ENCODE measurements around the gene HS3ST5.

Gene HS3ST5

GRCh38 chr6:114292431-114292830 lies 50.4 kb downstream of the HS3ST5 start:
- TF ChIP-seq, protein P1, sequence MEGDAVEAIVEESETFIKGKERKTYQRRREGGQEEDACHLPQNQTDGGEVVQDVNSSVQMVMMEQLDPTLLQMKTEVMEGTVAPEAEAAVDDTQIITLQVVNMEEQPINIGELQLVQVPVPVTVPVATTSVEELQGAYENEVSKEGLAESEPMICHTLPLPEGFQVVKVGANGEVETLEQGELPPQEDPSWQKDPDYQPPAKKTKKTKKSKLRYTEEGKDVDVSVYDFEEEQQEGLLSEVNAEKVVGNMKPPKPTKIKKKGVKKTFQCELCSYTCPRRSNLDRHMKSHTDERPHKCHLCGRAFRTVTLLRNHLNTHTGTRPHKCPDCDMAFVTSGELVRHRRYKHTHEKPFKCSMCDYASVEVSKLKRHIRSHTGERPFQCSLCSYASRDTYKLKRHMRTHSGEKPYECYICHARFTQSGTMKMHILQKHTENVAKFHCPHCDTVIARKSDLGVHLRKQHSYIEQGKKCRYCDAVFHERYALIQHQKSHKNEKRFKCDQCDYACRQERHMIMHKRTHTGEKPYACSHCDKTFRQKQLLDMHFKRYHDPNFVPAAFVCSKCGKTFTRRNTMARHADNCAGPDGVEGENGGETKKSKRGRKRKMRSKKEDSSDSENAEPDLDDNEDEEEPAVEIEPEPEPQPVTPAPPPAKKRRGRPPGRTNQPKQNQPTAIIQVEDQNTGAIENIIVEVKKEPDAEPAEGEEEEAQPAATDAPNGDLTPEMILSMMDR (IDR thresholded peaks at IDR 0.05; ENCODE audit: insufficient read depth, low read depth, low read length, missing control alignments), result no peak
- DNase-seq (ENCODE audit: low read depth), result no peak

GRCh38 chr6:114291428-114291827 lies 51.4 kb downstream of the HS3ST5 start:
- no peak overlapping the region for H3K4me3 ChIP-seq (ENCODE audit: low read length)
- TF ChIP-seq, protein P1 (IDR thresholded peaks at IDR 0.05; ENCODE audit: insufficient read depth, low read depth, low read length, missing control alignments), result no peak
- no peak for DNase-seq (ENCODE audit: low read depth)

More at GRCh38 chr6:114292431-114292830, 50.4 kb downstream of the HS3ST5 start:
- H3K4me3 ChIP-seq (ENCODE audit: low read length), result no peak overlapping the region

DNA sequence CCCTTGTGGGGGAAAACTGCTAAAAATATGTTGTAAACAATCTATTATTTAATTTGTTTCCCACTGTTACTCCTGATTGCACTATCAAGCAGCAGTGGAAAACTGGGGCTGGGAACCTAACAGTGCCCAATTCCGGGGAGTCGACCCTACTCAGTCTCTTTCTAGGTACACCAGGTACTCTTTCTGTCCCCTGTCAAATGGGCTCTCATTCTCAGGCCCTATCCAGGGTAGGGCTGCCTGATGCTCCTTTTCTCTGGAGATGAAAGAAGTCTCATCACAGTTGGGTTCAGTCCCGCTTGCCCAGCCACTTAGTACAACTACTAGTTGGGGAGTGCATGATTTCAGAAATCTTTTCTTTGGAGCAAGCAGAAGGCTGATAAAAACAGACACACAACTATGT lies 52.0 kb downstream of the HS3ST5 start:
- no peak for DNase-seq (ENCODE audit: low read depth)
- TF ChIP-seq, protein P1 (IDR thresholded peaks at IDR 0.05; ENCODE audit: insufficient read depth, low read depth, low read length, missing control alignments), result no peak
- H3K4me3 ChIP-seq (ENCODE audit: low read length), result no peak overlapping the region

GRCh38 chr6:114288701-114289495 lies 53.9 kb downstream of the HS3ST5 start:
- TF ChIP-seq, protein P1 (IDR thresholded peaks at IDR 0.05; ENCODE audit: insufficient read depth, low read depth, low read length, missing control alignments), result no peak
- no peak overlapping the region for H3K4me3 ChIP-seq (ENCODE audit: low read length)
- no peak for DNase-seq (ENCODE audit: low read depth)

- TF ChIP-seq, protein P1 (IDR thresholded peaks at IDR 0.05; ENCODE audit: insufficient read depth, low read depth, low read length, missing control alignments), result no peak
- no peak for DNase-seq (ENCODE audit: low read depth)
- H3K4me3 ChIP-seq (ENCODE audit: low read length), result no peak overlapping the region
Observed at GRCh38 chr6:114287461-114287860, 55.4 kb downstream of the HS3ST5 start.

- DNase-seq (ENCODE audit: low read depth), result no peak
- TF ChIP-seq, protein P1 (IDR thresholded peaks at IDR 0.05; ENCODE audit: insufficient read depth, low read depth, low read length, missing control alignments), result no peak
- H3K4me3 ChIP-seq (ENCODE audit: low read length), result no peak overlapping the region
Observed at GRCh38 chr6:114286211-114286610, 56.6 kb downstream of the HS3ST5 start.

DNA sequence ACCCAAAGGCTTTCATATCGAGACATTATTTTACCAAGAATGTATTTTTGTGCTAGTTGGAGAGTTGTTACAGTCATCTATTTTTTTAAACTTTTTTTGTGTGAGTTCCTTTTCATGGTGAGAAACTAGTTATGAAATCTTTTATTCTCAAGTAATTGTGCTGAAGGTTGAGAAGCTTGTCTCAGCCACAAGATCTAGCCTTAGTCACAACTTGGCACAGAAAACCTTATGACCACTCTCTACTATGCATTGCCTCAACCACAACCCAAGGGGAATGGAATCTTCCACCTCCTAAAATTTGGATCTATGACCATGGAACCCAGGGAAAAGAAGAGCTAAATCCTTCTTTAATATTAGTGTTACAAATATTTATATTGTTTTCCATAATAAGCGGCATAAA lies 58.5 kb downstream of the HS3ST5 start:
- H3K4me3 ChIP-seq (ENCODE audit: low read length), result no peak overlapping the region
- TF ChIP-seq, protein P1 (IDR thresholded peaks at IDR 0.05; ENCODE audit: insufficient read depth, low read depth, low read length, missing control alignments), result no peak
- peak; percentile 4 for DNase-seq (ENCODE audit: low read depth)

Data from epithelial cell of esophagus (primary cell).